ENCODE measurements around the gene ARG2. TPM values are rescaled to one million over a fixed set of nuclear protein-coding genes. Genes with fewer than 3 reads are reported as not detected.

Gene ARG2
- total and polyA plus RNA-seq, 10 of the 15 experiments (the other 5 are each of a cell fraction or from before 2014, with no cell fraction given) = 0.48 to 7.8 (median 1.1) TPM

DNA sequence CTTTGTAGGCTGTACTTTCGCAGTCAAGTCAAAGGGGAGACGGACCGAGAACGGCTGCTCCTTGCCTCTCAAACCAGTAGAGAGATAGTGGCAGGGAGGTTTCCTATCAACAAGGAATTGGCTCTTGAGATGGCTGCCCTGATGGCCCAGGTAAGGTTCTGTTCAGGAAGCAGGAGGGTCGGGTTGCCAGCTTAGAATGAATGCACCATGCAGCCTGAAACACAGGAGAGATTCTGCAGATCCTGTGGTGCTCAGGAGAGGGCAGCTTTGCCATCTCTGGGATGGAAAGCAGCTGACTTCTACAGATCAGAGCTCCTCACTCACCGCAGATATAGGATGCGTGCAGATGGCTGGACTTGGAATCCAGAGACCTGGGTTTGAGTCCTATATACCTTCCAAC, 37.7 kb upstream of the ARG2 start:
- TF ChIP-seq NR2C2 (IDR thresholded peaks at IDR 0.05; ENCODE audit: borderline replicate concordance, control insufficient read depth, insufficient read length, low read depth) (no peak), POU2F2 (IDR thresholded peaks at IDR 0.05; ENCODE audit: borderline replicate concordance, low read depth, low read length) (no peak), MYC (IDR thresholded peaks at IDR 0.05; ENCODE audit: insufficient read depth, insufficient read length, insufficient replicate concordance, low read length, severe bottlenecking) (no peak)
- no peaks in the 10 kb centered on the region for H3K36me3 ChIP-seq (ENCODE audit: control insufficient read depth in 2 of 2, insufficient read depth in 2 of 2, low read length in 1 of 2)
- 76% methylated on average over 7 of the region's 7 CpGs for WGBS (ENCODE audit: insufficient coverage, insufficient replicate concordance, low lambda C conversion rate, missing lambda C conversion rate)
- H3K9me3 ChIP-seq (replicated peaks; ENCODE audit: control insufficient read depth, insufficient read depth, low read length) = no peaks in the 10 kb centered on the region
- no peaks in the 10 kb centered on the region for H4K20me1 ChIP-seq (ENCODE audit: control insufficient read depth, insufficient read depth)
- ATAC-seq (no peak), FAIRE-seq (no peak), DNase-seq (ENCODE audit: low read depth, low spot score) (no peak)
- no peaks in the 10 kb centered on the region for H3K4me1 ChIP-seq (ENCODE audit: control insufficient read depth, insufficient read depth, low read length)
- no peaks in the 10 kb centered on the region for H3K79me2 ChIP-seq (ENCODE audit: control insufficient read depth, insufficient read depth, low read length)
- H2AFZ ChIP-seq (ENCODE audit: control insufficient read depth, low read depth, low read length) = no peak overlapping the region
- in situ Hi-C loops (cut with MboI) = loop anchor here (5.0 to 10.0 kb wide), 2 partner anchors 85 to 123 kb away; partner anchors contain the start of gene RDH12
- H3K27me3 ChIP-seq (replicated peaks in 1 of 2; ENCODE audit: control insufficient read depth in 2 of 2, insufficient read depth in 2 of 2, low read length in 1 of 2) = no peaks in the 10 kb centered on the region
- H3K27ac ChIP-seq (ENCODE audit: control insufficient read depth, insufficient read depth) = no peak overlapping the region
- POLR2A ChIA-PET = no interaction called here
- no TSS peak for BruUV-seq (replicated peaks)
- SMC1A ChIA-PET (ENCODE audit: uncharacterized antibody, unreplicated experiment) = interaction anchor here (0.7 to 12.1 kb wide), 8 partner anchors 10 to 125 kb away, joined by 3 to 206 read pairs (median 10); partner anchors contain the start of genes ARG2 and RDH12
- no peak overlapping the region for H3K4me3 ChIP-seq
- intact Hi-C loops (cut with micrococcal nuclease; ENCODE audit: unreplicated experiment) = no loop called here
- RAD21 ChIA-PET (ENCODE audit: unreplicated experiment) = interaction anchor here (0.5 to 11.1 kb wide), 5 partner anchors 37 to 130 kb away, joined by 3 to 153 read pairs (median 5); partner anchors contain the start of gene RDH12
- CTCF ChIA-PET = interaction anchor here (0.9 to 27.6 kb wide), 10 partner anchors 8 to 158 kb away, joined by 3 to 583 read pairs (median 10); partner anchors contain the start of genes PIGH, RDH11 and RDH12
- H3K9ac ChIP-seq (ENCODE audit: control insufficient read depth, insufficient read depth, low read length) = no peak overlapping the region
- no peak overlapping the region for H3K4me2 ChIP-seq (ENCODE audit: control insufficient read depth, insufficient read depth)
